ENCODE data around the gene ATP6V0E2.

Gene ATP6V0E2

GRCh38 chr7:149864023-149864422 lies 9.7 kb upstream of the ATP6V0E2 start:
- no peak for DNase-seq (ENCODE audit: low read depth in 2 of 2)

DNA sequence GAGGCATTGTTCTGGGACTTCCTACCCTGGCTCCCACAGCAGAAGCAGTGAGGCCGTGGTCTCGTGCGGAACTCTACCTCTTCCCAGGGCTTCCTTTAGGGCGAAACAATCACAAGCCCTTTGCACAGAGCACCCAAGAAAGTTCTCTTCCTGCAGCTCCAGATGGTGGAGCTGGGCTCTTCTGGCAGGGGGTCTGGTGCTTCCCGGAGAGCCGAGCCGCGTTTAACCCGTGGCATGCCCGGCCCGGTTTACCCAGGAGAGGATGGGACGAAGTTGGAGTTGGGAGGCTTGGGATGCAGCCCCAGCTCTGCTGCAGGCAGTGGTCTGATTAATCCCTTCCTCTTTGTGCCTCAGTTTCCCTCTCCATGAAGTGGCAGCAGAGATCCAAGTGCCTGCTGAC lies 9.0 kb upstream of the ATP6V0E2 start:
- DNase-seq (ENCODE audit: low read depth in 2 of 2) = no peak

DNA sequence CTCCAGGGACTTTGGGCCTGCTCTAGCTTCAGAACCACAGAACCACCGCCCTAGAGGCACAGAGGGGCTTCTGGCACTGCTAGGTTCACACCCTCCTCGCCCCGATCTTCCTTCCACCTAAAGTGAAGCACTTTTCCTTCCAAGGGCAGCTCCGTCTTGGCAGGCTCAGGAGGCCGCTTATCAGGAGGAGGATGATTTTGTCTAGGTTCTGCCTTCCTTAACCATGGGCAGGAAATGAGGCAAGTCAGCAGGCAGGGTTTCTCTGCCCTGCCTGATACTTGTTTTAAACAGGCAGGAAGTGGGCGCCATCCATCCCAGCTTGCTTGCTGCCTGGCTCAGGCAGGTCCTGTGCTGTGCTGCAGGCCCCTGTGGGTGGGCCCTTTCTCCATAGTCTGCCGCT lies 8.3 kb upstream of the ATP6V0E2 start:
- DNase-seq (ENCODE audit: low read depth in 2 of 2) = no peak

- no peak for DNase-seq (ENCODE audit: low read depth in 2 of 2)
Observed at GRCh38 chr7:149866139-149866778, 7.5 kb upstream of the ATP6V0E2 start.

DNA sequence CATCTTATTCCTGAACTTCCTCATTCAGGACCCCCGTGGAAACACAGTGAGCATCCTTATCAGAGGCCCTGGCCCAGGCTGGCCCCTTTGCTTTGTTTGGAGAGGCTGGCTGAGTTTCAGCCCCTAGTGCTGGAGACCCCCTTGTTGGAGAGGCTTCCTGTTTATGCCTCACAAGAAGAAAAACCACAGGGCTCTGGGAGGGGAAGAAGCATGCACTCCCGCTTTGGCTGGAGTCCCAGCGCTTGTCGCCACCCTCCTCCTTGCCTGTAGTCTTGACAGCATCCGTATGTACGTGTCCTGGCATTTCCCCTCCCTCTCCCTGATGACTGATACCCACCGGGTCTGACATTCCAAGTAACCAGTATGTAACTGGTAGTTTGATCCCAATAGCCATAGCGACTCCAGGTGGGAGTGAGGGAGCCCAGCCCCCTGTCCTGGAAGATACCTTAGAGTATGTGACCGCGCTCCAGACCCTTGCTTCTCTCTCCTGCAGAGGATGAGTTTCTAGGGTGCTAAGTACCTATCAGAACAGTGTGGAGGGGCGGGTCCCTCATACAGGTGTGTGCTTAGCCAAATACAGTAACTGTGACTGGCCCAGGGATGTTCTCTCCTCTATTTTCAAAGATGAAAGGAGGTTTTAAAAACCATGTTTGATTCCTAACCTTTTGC lies 6.9 kb upstream of the ATP6V0E2 start:
- DNase-seq (ENCODE audit: low read depth in 2 of 2) = no peak

GRCh38 chr7:149867762-149868622 lies 5.8 kb upstream of the ATP6V0E2 start:
- DNase-seq (ENCODE audit: low read depth in 2 of 2) = no peak

DNA sequence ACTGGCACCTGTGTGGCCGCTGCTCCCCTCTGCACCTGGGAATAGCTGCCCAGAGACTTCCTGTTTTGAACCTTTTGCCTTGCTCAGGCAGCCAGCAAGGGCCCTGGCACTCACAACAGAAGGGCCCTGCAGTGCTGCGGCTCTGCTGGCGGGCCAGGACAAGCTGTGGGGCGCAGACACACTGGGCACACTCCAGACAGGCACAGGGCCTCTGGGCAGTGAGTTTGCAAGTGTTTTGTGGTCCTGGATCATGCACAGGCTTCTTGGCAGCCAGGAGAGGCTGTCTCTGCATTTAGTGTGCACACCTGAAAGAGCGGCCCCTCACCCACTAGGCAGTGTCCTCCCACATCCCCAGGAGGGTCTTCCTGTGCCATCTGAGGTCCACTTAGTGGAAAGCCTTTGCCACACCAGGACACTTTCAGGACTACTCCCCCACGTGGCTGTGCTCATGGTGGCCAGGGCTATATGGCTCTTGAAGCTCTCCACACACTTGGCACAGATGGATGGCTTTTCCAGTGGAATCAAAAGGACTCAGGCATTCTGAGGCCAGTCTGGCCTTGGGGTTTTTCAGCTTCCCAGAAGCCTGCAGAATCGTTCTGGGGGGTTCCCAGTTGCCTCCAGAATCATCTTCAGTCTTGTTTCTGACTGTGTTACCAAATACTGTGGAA lies 5.0 kb upstream of the ATP6V0E2 start:
- DNase-seq (ENCODE audit: low read depth in 2 of 2) = no peak

GRCh38 chr7:149869291-149869650 lies 4.5 kb upstream of the ATP6V0E2 start:
- no peak for DNase-seq (ENCODE audit: low read depth in 2 of 2)

- DNase-seq (ENCODE audit: low read depth in 2 of 2) = no peak
Observed at GRCh38 chr7:149869867-149870266, 3.9 kb upstream of the ATP6V0E2 start.

GRCh38 chr7:149870274-149870673 lies 3.5 kb upstream of the ATP6V0E2 start:
- DNase-seq (ENCODE audit: low read depth in 2 of 2) = no peak

DNA sequence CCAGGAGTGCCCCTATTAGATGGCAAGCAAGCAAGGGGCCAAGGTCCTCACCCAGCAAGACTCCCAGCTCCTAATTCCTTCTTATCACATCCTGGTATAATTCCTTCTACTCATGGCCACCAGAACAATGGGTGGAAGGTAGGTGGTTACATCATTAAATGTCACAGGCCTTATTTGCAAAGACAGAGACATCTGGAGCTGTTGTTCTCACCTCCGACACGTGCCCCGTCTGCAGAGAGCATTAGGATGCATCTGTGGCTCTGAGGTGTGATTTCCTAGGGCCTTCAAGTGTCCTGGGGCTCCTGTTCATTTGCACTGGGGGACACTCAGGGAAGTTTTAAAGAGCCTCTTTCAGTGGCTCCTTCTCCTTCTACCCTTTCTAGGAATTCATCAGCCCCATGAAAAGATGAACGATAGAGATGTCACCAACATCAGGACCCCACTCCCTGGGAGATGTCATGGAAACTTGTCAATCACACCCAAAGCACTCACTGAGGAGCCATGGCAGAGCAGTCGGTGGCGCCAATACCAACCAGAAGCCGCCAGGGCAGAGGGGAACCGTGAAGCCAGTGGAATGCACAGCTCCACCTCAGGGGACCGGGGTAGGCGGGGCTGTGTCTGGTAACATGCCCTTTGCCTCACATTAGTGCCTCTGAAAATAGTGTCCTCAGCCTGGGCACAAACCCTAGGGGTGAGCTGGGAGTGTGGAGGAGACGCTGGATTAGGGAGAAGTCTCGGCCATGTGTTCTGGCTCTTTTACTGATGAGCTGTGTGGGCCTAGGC lies 2.9 kb upstream of the ATP6V0E2 start:
- DNase-seq (ENCODE audit: low read depth in 2 of 2) = no peak

GRCh38 chr7:149871576-149871975 lies 2.2 kb upstream of the ATP6V0E2 start:
- no peak for DNase-seq (ENCODE audit: low read depth in 2 of 2)

- no peak for DNase-seq (ENCODE audit: low read depth in 2 of 2)
Observed at GRCh38 chr7:149872419-149873073, 1.2 kb upstream of the ATP6V0E2 start.

DNA sequence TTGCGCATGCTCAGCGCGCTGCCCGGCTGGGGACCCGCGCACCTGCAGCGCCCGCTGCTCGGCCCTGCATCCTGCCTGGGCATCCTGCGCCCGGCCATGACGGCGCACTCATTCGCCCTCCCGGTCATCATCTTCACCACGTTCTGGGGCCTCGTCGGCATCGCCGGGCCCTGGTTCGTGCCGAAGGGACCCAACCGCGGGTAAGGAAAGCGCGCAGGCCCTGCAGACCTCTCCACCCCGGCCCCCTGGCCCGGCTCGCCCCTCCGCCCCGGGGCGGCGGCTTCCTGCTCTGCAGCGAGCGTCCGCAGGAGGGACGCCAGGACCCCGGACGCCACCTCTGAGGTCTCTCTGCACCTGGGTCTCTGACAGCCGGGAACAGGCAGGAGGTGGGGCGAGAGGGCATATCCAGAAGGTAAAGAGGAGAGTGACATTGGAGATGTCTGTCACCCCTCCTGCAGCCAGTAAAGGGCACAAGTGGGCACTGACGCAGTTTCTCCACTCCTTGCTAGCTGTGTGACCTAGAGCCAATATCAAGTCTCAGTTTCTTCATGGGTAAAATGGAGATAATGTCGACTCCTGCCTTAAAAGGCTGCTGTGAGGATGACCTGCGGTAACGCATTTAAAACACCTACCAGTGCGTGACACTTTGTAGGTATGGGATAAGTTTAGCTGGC lies 338 bp downstream of the ATP6V0E2 start:
- no peak for DNase-seq (ENCODE audit: low read depth in 2 of 2)

DNA sequence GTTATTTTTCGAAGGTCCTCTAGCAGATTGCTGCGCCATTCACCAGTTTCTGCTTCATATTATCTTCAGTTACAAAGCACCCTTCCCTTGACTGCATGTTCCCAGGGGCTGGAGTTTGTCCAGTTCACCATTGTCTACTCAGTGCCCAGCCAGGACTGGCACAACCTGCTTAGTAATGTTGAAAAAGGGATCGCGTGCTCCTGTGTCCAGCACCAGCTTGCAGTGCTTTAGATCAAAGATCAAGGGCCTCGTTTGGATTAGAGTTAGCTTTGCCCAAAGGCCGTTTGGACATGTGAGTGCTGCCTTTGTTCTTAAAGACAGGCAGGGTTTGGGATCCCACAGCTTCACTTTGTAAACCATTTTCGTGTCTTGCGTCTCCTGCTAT lies 867 bp downstream of the ATP6V0E2 start:
- no peak for DNase-seq (ENCODE audit: low read depth in 2 of 2)

- no peak for DNase-seq (ENCODE audit: low read depth in 2 of 2)
Observed at GRCh38 chr7:149875396-149875795, 1.6 kb downstream of the ATP6V0E2 start.

DNA sequence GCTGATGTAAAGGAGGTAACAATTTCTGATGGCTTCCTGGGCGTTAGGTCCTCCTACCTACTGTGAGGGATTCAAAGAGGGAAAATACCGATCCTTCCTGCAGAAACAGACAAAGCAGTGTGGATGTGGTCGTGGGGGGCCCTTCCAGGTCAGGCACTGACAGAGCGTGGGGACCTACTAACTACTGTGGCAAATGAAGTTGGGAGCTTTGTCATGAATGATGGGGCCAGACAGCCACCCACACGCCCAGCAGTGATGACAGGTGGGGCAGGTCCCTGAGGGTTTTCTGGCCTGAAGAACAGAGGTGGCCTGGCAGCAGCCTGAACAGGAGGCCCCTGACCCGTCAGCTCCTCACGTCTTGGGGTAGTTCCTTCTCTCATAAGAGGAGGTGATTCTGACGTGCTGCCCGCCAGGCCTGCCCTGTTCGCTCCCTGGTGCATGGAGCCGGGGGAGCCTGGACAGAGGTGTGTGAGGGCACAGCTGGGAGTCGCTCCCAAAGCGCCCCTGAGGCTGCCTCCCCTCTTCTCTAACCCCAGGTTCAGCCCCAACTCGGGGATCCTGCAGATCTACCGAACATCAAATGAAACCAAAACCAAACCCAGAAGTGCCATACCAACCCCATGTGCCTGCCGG lies 4.2 kb downstream of the ATP6V0E2 start:
- DNase-seq (ENCODE audit: low read depth in 2 of 2) = no peak

GRCh38 chr7:149878523-149878921 lies 4.8 kb downstream of the ATP6V0E2 start:
- no peak for DNase-seq (ENCODE audit: low read depth in 2 of 2)

DNA sequence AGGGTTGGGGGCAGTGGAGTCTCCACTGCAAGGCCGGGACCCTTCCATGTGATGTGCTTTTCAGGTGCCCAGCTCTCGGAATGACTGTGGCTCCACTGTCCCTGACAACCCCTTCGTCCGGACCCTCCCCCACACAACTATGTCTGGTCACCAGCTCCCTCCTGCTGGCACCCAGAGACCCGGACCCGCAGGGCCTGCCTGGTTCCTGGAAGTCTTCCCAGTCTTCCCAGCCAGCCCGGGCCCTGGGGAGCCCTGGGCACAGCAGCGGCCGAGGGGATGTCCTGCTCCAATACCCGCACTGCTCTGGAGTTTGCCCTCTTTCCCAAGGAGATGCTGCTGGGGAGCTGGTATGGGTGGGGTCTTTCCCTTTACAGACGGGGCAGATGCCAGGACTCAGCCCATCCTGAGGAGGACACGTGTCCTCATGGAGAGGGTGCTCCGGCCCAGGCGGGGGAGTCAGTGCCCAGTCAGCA lies 5.5 kb downstream of the ATP6V0E2 start:
- DNase-seq (ENCODE audit: low read depth in 2 of 2) = no peak

Data from activated CD4-positive, alpha-beta T cell treated with anti-CD3 and anti-CD28 coated beads for 24 hours (primary cell).